Measurements from ENCODE around the gene SOD1. TPM values are rescaled to one million over a fixed set of nuclear protein-coding genes. Genes with fewer than 3 reads are reported as not detected.
"Not testable (repeated sequence)": the region's sequence is repeated elsewhere in the genome, so short reads cannot be mapped to it uniquely, and the experiment has no call there.

The SOD1 gene
- polyA plus RNA-seq, 3 donors: 98.3 to 408 (median 356) TPM

GRCh38 chr21:31651491-31651890, 8.0 kb upstream of the SOD1 start:
- not testable (repeated sequence) for H3K27ac ChIP-seq (ENCODE audit: low read depth, low read length)
- 73 to 92% (median 88%) methylated on average over 4 of the region's 4 CpGs for WGBS, 3 donors

GRCh38 chr21:31654340-31654739, 5.2 kb upstream of the SOD1 start:
- H3K27ac ChIP-seq (ENCODE audit: low read depth, low read length): no peak overlapping the region
- WGBS, 3 donors: 94 to 98% (median 97%) methylated on average over 14 to 20 of the region's 20 CpGs

- WGBS, 3 donors: 70 to 81% (median 75%) methylated on average over 17 to 20 of the region's 21 CpGs
Measured at GRCh38 chr21:31654821-31655580, 4.5 kb upstream of the SOD1 start.

DNA sequence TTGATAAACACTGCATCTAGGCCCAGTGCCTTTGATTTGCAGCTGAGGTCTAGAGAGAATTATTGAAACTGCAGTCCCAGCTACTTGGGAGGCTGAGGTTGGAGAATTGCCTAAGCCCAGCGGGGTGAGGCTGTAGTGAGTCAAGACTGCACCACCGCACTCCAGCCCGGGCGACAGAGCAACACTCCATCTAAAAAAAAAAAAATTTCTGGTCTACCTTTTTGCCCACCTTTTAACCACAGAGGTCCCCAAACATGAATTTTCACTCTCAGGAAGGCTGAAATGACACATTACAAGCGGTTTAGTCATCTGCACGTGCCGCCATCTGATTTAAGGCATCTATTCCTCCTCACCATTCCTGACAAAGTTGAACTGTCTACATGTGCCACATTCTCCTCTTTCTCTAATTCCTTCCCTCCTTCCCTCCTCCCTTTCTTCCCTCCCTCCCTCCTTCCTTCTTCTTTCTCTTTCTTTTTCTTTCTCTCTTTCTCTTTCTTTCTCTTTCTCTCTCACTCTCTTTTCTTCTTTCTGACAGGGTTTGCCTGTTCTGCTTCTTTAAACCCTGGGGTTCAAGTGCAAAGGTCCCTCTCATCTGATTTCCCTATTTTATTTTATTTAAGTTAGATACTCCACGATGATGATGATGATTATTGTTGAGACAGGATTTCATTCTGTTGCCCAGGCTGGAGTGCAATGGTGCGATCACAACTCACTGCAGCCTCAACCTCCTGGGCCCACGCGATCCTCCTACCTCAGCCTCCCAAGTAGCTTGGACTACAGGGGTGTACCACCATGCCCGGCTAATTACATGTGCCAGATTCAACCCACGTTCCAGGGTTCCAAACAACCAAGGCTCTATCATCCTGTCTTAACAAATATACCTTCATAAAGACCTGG, 3.0 kb upstream of the SOD1 start:
- WGBS, 3 donors: 88 to 93% (median 91%) methylated on average over 13 of the region's 13 CpGs
- no peak overlapping the region for H3K27ac ChIP-seq (ENCODE audit: low read depth, low read length)

More at GRCh38 chr21:31654821-31655580, 4.5 kb upstream of the SOD1 start:
- not testable (repeated sequence) for H3K27ac ChIP-seq (ENCODE audit: low read depth, low read length)

- 74 to 76% (median 76%) methylated on average over 9 of the region's 9 CpGs for WGBS, 3 donors
- no peak overlapping the region for H3K27ac ChIP-seq (ENCODE audit: low read depth, low read length)
Measured at GRCh38 chr21:31658053-31658452, 1.4 kb upstream of the SOD1 start.

DNA sequence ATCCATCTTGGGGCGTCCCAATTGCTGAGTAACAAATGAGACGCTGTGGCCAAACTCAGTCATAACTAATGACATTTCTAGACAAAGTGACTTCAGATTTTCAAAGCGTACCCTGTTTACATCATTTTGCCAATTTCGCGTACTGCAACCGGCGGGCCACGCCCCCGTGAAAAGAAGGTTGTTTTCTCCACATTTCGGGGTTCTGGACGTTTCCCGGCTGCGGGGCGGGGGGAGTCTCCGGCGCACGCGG, 282 bp upstream of the SOD1 start:
- 0 to 2% (median 1%) methylated on average over 18 of the region's 18 CpGs for WGBS, 3 donors
- no peak overlapping the region for H3K27ac ChIP-seq (ENCODE audit: low read depth, low read length)

- no peak overlapping the region for H3K27ac ChIP-seq (ENCODE audit: low read depth, low read length)
- 0% methylated on average over 12 of the region's 12 CpGs for WGBS, 3 donors
Measured at GRCh38 chr21:31660259-31660565, 719 bp downstream of the SOD1 start.

DNA sequence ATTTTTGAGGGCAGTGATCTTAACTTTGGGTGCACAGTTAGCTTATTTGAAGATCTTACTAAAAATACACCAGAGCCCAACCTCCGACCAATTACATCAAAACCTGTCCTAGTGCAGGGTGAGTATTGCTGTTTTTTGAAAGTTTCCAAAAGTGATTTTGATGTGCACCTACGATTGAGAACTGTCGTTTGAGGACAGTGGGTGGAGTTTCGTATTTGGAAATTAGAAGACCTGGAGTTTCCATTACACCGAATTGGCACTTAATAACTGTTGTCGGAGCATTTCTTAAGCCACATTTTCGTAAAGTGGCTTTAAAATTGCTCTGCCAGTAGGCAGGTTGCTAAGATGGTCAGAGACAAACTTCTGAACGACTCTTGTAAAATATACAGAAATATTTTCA, 1.1 kb downstream of the SOD1 start:
- H3K27ac ChIP-seq (ENCODE audit: low read depth, low read length): no peak overlapping the region
- 29 to 35% (median 33%) methylated on average over 8 of the region's 8 CpGs for WGBS, 3 donors

DNA sequence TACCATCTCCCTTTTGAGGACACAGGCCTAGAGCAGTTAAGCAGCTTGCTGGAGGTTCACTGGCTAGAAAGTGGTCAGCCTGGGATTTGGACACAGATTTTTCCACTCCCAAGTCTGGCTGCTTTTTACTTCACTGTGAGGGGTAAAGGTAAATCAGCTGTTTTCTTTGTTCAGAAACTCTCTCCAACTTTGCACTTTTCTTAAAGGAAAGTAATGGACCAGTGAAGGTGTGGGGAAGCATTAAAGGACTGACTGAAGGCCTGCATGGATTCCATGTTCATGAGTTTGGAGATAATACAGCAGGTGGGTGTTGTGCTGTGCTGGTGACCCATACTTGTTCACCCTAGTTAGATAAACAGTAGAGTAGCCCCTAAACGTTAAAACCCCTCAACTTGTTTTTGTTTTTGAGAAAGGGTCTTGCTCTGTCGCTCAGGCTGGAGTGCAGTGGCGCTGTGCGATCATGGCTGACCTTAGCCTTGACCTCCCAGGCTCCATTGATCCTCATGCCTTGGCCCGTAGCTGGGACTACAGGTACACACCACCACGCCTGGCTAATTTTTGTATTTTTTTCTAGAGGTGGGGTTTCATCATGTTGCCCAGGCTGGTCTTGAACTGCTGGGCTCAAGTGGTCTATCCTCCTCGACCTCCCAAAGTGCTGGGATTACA, 4.2 kb downstream of the SOD1 start:
- WGBS, 3 donors: 89 to 94% (median 89%) methylated on average over 7 of the region's 7 CpGs
- H3K27ac ChIP-seq (ENCODE audit: low read depth, low read length): no peak overlapping the region

DNA sequence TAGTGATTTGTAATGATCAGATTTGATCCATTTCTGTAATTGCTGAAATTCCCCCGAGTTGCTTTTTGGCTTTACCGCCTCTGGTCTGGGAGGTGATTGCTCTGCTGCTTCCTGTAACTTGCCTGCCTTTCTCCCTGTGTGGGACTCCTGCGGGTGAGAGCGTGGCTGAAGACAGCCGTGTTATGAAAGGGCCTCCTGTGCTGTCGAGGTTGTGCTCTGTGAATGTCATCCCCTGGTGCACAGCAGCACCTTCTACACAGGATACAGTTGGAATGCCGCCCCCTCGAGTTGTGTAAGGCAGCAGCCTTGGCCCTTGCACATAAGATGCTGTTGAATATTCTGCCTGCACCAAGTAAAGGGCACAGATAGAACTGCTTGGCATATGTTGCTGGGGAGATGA, 5.9 kb downstream of the SOD1 start:
- 43 to 68% (median 53%) methylated on average over 8 of the region's 8 CpGs for WGBS, 3 donors
- H3K27ac ChIP-seq (ENCODE audit: low read depth, low read length): no peak overlapping the region

GRCh38 chr21:31665869-31666268, 6.4 kb downstream of the SOD1 start:
- 95 to 100% (median 97%) methylated on average over 3 to 4 of the region's 4 CpGs for WGBS, 3 donors
- not testable (repeated sequence) for H3K27ac ChIP-seq (ENCODE audit: low read depth, low read length)

DNA sequence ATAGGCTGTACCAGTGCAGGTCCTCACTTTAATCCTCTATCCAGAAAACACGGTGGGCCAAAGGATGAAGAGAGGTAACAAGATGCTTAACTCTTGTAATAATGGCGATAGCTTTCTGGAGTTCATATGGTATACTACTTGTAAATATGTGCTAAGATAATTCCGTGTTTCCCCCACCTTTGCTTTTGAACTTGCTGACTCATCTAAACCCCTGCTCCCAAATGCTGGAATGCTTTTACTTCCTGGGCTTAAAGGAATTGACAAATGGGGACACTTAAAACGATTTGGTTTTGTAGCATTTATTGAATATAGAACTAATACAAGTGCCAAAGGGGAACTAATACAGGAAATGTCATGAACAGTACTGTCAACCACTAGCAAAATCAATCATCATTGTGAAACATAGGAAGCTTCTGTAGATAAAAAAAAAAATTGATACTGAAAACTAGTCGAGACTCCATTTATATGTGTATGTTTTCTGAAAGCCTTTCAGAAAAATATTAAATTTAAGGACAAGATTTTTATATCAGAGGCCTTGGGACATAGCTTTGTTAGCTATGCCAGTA, 7.0 kb downstream of the SOD1 start:
- H3K27ac ChIP-seq (ENCODE audit: low read depth, low read length): no peak overlapping the region
- 58 to 68% (median 64%) methylated on average over 5 of the region's 5 CpGs for WGBS, 3 donors

DNA sequence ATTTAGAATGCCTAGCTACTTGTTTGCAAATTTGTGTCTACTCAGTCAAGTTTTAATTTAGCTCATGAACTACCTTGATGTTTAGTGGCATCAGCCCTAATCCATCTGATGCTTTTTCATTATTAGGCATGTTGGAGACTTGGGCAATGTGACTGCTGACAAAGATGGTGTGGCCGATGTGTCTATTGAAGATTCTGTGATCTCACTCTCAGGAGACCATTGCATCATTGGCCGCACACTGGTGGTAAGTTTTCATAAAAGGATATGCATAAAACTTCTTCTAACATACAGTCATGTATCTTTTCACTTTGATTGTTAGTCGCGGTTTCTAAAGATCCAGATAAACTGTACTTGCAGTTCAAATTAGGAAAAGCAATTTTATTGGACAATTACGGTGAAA, 7.6 kb downstream of the SOD1 start:
- WGBS, 3 donors: 71 to 89% (median 76%) methylated on average over 5 of the region's 5 CpGs
- H3K27ac ChIP-seq (ENCODE audit: low read depth, low read length): no peak overlapping the region

GRCh38 chr21:31667639-31668038, 8.1 kb downstream of the SOD1 start:
- H3K27ac ChIP-seq (ENCODE audit: low read depth, low read length): no peak overlapping the region

GRCh38 chr21:31668651-31669491, 9.4 kb downstream of the SOD1 start:
- H3K27ac ChIP-seq (ENCODE audit: low read depth, low read length): no peak overlapping the region
- WGBS, 3 donors: 73 to 84% (median 76%) methylated on average over 2 of the region's 2 CpGs

GRCh38 chr21:31670070-31670469, 10.6 kb downstream of the SOD1 start:
- no peak overlapping the region for H3K27ac ChIP-seq (ENCODE audit: low read depth, low read length)
- 66 to 76% (median 74%) methylated on average over 6 of the region's 6 CpGs for WGBS, 3 donors

DNA sequence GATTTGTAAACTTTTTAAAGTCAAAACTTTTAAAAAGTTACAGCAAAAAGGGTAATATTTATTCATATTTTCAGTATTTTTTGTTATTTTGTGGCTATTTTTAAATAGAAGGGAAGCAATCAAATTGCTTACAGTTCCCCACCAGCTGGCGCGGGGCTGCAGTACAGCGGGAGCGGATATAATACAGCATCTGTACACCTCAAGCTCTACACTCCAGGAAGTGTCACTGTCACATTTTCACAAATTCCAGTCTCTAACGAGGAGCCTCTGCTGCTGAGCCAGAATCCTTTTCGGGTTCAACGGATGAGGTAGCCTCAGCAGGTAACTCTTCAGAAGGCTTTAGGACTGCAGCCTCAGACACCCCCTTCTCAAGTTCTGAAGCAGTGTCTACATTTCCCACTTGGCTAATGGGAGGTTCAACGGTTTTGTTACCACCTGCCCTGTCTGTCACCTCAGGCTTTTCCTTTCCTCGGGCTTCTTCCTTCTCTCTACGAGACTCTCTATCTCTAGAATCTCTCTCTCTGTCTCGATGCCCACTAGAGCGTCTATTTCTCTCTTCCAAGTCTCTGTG, 11.7 kb downstream of the SOD1 start:
- H3K27ac ChIP-seq (ENCODE audit: low read depth, low read length): no peak overlapping the region
- 87 to 90% (median 90%) methylated on average over 12 of the region's 12 CpGs for WGBS, 3 donors

DNA sequence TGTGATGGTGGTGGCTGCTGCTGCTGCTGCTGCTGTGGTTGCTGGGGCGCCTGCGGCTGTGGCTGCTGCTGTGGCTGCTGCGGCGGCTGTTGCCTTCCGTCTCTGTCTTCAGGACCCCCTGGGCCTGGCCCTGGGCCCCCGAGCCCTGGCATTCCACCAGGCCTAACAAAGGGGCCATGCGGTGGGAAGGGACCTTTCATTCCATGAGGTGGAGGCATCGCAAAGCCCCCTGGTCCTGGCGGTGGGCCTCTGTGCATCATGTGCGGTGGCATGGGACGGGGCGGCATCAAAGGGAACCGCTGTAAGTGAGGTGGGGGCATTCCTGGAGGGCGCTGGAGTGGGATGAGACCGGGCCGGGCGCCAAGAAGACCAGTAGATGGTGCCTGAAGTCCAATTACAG, 12.4 kb downstream of the SOD1 start:
- no peak overlapping the region for H3K27ac ChIP-seq (ENCODE audit: low read depth, low read length)
- WGBS, 3 donors: 95 to 97% (median 95%) methylated on average over 17 of the region's 17 CpGs

Measured in adipose tissue (tissue), 3 donors.